Measurements from ENCODE around the gene EN1. TPM values are rescaled to one million over a fixed set of nuclear protein-coding genes. Genes with fewer than 3 reads are reported as not detected.

Gene EN1
- total and polyA plus RNA-seq, 2 of the 4 experiments (the other 2 are of a cell fraction): not detected

GRCh38 chr2:118850168-118850900, 2.9 kb upstream of the EN1 start:
- Histone ChIP-seq H3K4me2 (ENCODE audit: low read depth, low read length) (no peak overlapping the region), H2BK120ac (ENCODE audit: low read depth, low read length) (no peak overlapping the region), H3K56ac (ENCODE audit: extremely low read depth, insufficient read depth, low read length) (no peak overlapping the region), H3K9me1 (ENCODE audit: insufficient read depth, low read length) (no peaks in the 10 kb centered on the region), H2BK15ac (ENCODE audit: low read depth, low read length) (no peak overlapping the region), H3K9ac (ENCODE audit: low read depth, low read length) (no peak overlapping the region), H3K36me3 (ENCODE audit: control insufficient read depth, insufficient read depth, low read length) (no peaks in the 10 kb centered on the region), H3K23ac (ENCODE audit: low read depth, low read length) (no peak overlapping the region), H2BK5ac (ENCODE audit: low read depth, low read length, poor library complexity, severe bottlenecking) (no peak overlapping the region), H4K8ac (ENCODE audit: low read depth in 2 of 2, low read length in 2 of 2) (no peak overlapping the region), H3K18ac (ENCODE audit: low read depth, low read length) (no peak overlapping the region), H4K20me1 (ENCODE audit: insufficient read depth, low read length) (no peaks in the 10 kb centered on the region), H3K79me1 (ENCODE audit: low read depth in 1 of 2, low read length in 2 of 2) (no peaks in the 10 kb centered on the region), H3K4me3 (ENCODE audit: insufficient read depth, low read depth, low read length) (no peak overlapping the region), H4K91ac (ENCODE audit: insufficient read depth, low read depth, low read length) (no peak overlapping the region), H2BK20ac (ENCODE audit: low read depth, low read length) (no peak overlapping the region), H3K4me1 (ENCODE audit: control insufficient read depth, insufficient read depth, low read length) (no peaks in the 10 kb centered on the region), H2AFZ (replicated peaks; ENCODE audit: low read length, poor library complexity) (no peak overlapping the region), H2AK9ac (replicated peaks; ENCODE audit: low read depth, low read length, poor library complexity) (no peak overlapping the region), H2AK5ac (ENCODE audit: low read depth, low read length) (no peak overlapping the region), H3K9me3 (ENCODE audit: control insufficient read depth, insufficient read depth, low read length) (peaks cover 2% of the 10 kb centered on the region; the same call in 1 of the 2 replicates), H3K27me3 (ENCODE audit: control insufficient read depth, insufficient read depth, low read length) (peaks cover 91% of the 10 kb centered on the region), H3K14ac (replicated peaks; ENCODE audit: low read depth, low read length) (no peak overlapping the region), H3K4ac (ENCODE audit: low read depth, low read length) (no peak overlapping the region), H4K5ac (ENCODE audit: low read depth, low read length) (no peak overlapping the region), H3K27ac (ENCODE audit: insufficient read depth, low read length) (no peak overlapping the region)
- WGBS, 2 experiments (ENCODE audit: extremely low coverage in 2 of 2, insufficient read length in 1 of 2): 0% methylated on average over 3 of the region's 32 CpGs; no CpG with 5 or more reads in 1 of the 2 experiments
- CTCF ChIA-PET: no interaction called here
- no peak for DNase-seq
- POLR2A ChIA-PET (ENCODE audit: unreplicated experiment): no interaction called here
- in situ Hi-C loops (cut with MboI; ENCODE audit: low sequenced_read_pairs): loop anchor here (25.0 kb wide), 1 partner anchor 813 kb away; no protein-coding TSS in a partner anchor
- dilution Hi-C loops (cut with HindIII; ENCODE audit: low sequenced_read_pairs, unreplicated experiment): no loop called here
- no peak for ATAC-seq (ENCODE audit: low read depth)
- TF ChIP-seq FOS (IDR thresholded peaks at IDR 0.05; ENCODE audit: low read depth, low read length) (no peak), POLR2A (IDR thresholded peaks at IDR 0.05; ENCODE audit: low read depth, low read length) (no peak), SMC3 (IDR thresholded peaks at IDR 0.05; ENCODE audit: low read depth, low read length) (no peak), MAZ (IDR thresholded peaks at IDR 0.05; ENCODE audit: borderline replicate concordance, low read depth, low read length) (no peak), BHLHE40 (IDR thresholded peaks at IDR 0.05; ENCODE audit: low read depth, low read length) (no peak), MXI1 (IDR thresholded peaks at IDR 0.05; ENCODE audit: borderline replicate concordance, low read depth, low read length) (no peak), RFX5 (IDR thresholded peaks at IDR 0.05; ENCODE audit: low read depth, low read length) (no peak), MAFK (IDR thresholded peaks at IDR 0.05; ENCODE audit: low read depth, low read length) (no peak), RCOR1 (IDR thresholded peaks at IDR 0.05; ENCODE audit: insufficient replicate concordance, low read length) (no peak), CEBPB (IDR thresholded peaks at IDR 0.05; ENCODE audit: low read depth, low read length) (no peak), CHD1 (IDR thresholded peaks at IDR 0.05; ENCODE audit: low read depth, low read length) (no peak), RAD21 (IDR thresholded peaks at IDR 0.05; ENCODE audit: low read length) (no peak), CTCF (conservative IDR thresholded peaks at IDR 0.05; ENCODE audit: low read depth, low read length) (no peak), NFE2L2 (IDR thresholded peaks at IDR 0.05; ENCODE audit: low read depth, low read length) (no peak), USF2 (IDR thresholded peaks at IDR 0.05; ENCODE audit: low read depth, low read length) (no peak), ELK1 (IDR thresholded peaks at IDR 0.05; ENCODE audit: borderline replicate concordance, low read depth, low read length) (no peak)
- no TSS peak for BruUV-seq (replicated peaks)
- intact Hi-C loops (cut with micrococcal nuclease): no loop called here

Data from IMR-90 (cell line).